Activated T-cell treated with anti-CD3 and anti-CD28 coated beads, Interleukin-2, amount 50 U/mL, for 72 hours (primary cell): ENCODE measurements around the gene PEAK3. TPM values are rescaled to one million over a fixed set of nuclear protein-coding genes. Genes with fewer than 3 reads are reported as not detected.

ENCODE experiments used
- ATAC-seq, 2 donors: fragments of 150-1000 bp; cut with Tn5 transposase; replicated peaks in 1 of 2; 2 replicates each; pipeline ENCODE4 v1.10.0; 2021; ENCODE audit warnings: moderate library complexity in 2 of 2, mild to moderate bottlenecking in 1 of 2
- DNase-seq, 2 donors: peaks; one replicate each; pipeline ENCODE4 v3.0.0; 2021 to 2022; ENCODE audit warnings: mixed read lengths in 1 of 2
- H3K27ac Mint-ChIP-seq: one replicate; pipeline ENCODE4 v1.8.0; 2022; ENCODE audit warnings: mild to moderate bottlenecking, moderate library complexity, mixed read lengths
- H3K27me3 Mint-ChIP-seq: one replicate; pipeline ENCODE4 v1.8.0; 2022; ENCODE audit warnings: low read depth, mixed read lengths
- H3K36me3 Mint-ChIP-seq, 2 donors: one replicate each; pipeline ENCODE4 v1.8.0; 2022; ENCODE audit warnings: mixed read lengths in 2 of 2, mild to moderate bottlenecking in 1 of 2; ENCODE audit not compliant: insufficient read depth in 2 of 2
- H3K4me1 Mint-ChIP-seq: one replicate; pipeline ENCODE4 v1.8.0; 2022; ENCODE audit warnings: low read depth, mixed read lengths
- H3K4me3 Mint-ChIP-seq, 2 donors: one replicate each; pipeline ENCODE4 v1.8.0; 2022; ENCODE audit warnings: mild to moderate bottlenecking in 2 of 2, mixed read lengths in 2 of 2, moderate library complexity in 2 of 2
- H3K9me3 Mint-ChIP-seq, 2 donors: one replicate each; pipeline ENCODE4 v1.8.0; 2022; ENCODE audit warnings: mixed read lengths in 2 of 2
- total RNA-seq, 2 donors: library from RNA; stranded (reverse); gene quantifications; one replicate each; pipeline ENCODE4 v1.2.3, GENCODE V29; 2022

Gene PEAK3
- total RNA-seq, 2 donors from 2014 or later: 0.09 TPM; not detected in 1

DNA sequence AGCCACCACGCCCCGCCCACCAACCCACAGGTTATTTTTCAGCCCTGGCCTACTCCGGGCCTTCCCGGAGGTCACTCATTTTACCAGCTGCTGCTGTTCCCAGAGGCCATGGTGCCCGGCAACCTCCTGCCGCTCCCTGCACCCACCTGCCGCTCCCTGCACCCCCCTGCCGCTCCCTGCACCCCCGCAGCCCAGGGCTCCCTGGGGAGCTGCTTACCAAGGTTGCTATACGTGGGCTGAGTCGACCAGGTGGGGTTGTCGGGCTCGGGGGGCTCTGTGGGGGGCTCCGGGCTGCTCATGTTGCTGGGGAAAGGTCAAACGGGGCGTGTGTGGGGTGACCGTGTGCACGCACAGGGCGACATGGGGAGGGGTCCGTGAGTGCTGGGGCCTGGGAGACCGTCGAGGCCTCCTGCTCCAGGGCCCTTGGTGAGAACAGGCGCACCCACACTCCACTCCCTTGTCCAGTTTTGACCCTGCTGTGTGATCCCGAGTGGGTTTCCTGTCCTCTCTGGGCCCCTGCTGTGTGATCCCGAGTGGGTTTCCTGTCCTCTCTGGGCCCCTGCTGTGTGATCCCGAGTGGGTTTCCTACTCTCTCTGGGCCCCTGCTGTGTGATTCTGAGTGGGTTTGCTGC lies 1.2 kb downstream of the PEAK3 start:
- Mint-ChIP-seq H3K27ac (no peak overlapping the region), H3K9me3 (no peaks in the 10 kb centered on the region), H3K27me3 (peaks cover 7% of the 10 kb centered on the region), H3K4me3 (no peak overlapping the region), H3K36me3 (no peaks in the 10 kb centered on the region), H3K4me1 (peaks cover 15% of the 10 kb centered on the region)
- ATAC-seq (no peak), DNase-seq (no peak)

DNA sequence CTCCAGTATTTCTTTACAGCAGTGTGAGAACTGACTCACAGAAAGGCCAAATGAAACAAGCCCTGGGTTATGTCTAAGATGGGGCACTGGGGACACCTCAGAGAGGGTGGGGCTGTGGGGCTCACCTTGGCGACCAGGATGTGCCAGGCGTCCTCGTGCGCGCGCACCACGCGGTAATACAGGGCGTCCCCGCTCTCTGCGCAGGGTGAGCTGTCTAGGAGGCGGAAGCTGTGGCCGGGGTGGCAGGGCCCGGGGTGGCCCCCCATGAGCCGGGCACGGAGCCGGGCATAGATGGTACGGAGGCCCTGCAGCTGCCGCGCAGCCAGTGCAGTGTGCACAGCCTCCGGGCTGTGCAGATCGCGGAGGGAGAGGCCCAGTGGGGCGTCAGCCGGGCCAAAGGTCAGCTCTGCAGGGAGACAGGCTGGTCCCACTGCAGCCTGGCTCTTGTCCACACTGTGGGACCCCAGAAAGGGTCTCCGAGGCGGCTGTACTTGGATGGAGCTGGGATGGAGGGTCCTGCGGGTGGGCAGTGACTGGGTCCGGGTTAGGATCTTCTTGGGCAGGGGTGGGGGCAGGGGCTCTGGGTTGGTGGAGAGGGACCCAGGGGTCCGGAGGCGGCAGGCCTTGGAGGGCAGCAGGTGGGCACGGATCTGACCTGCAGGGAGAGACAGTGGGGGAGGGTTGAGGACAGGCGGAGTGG lies 3.4 kb downstream of the PEAK3 start:
- peak in 1 of 2 donors; percentile 12 for ATAC-seq
- Mint-ChIP-seq H3K9me3 (no peaks in the 10 kb centered on the region), H3K4me1 (peaks cover 25% of the 10 kb centered on the region), H3K36me3 (peaks cover 2 to 5% of the 10 kb centered on the region in 2 donors), H3K4me3 (no peak overlapping the region), H3K27ac (peak overlapping the region; percentile 67), H3K27me3 (peaks cover 7% of the 10 kb centered on the region)
- no peak for DNase-seq

DNA sequence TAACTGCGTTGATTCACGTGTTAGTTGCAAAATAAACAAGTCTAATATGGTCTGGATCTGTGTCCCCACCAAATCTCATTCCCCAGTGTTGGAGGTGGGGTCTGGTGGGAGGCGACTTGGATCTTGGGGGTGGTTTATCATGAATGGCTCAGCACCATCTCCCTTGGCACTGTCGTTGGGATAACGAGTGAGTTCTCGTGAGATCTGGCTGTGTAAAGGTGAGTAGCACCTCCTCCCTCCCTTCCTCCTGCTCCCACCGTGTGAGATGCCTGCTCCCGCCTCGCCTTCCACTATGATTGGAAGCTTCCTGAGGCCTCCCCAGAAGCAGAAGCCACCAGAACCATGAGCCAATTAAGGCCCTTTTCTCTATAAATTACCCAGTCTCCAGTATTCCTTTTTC lies 4.8 kb downstream of the PEAK3 start:
- DNase-seq (no peak), ATAC-seq (no peak)
- Mint-ChIP-seq H3K27me3 (no peaks in the 10 kb centered on the region), H3K4me3 (no peak overlapping the region), H3K27ac (peak overlapping the region; percentile 61), H3K9me3 (no peaks in the 10 kb centered on the region), H3K4me1 (peaks cover 28% of the 10 kb centered on the region), H3K36me3 (peaks cover 4 to 6% of the 10 kb centered on the region in 2 donors)

DNA sequence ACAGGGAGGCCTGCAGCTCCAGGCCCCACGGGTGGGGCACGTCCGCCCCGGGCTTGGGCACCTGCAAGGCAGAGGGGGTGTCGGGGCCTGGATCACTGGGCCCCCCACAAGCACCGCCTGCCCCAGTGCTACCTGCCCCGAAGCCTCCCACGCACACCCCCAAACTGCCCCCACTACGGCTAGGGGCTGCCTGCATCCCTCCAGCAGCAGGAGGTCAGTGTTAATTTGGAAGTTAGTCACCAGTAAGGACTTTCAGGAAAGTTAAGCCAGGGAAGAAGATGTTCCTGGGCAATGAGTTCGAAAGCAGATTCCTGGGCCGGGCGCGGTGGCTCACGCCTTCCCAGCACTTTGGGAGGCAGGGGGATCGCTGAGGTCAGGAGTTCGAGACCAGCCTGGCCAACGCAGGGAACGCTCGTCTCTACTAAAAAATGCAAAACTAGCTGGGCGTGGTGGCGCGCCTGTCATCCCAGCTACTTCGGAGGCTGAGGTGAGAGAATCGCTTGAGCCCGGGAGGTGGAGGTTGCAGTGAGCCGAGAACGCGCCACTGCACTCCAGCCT lies 5.5 kb downstream of the PEAK3 start:
- Mint-ChIP-seq H3K4me1 (peaks cover 29% of the 10 kb centered on the region), H3K4me3 (no peak overlapping the region), H3K9me3 (no peaks in the 10 kb centered on the region), H3K27me3 (no peaks in the 10 kb centered on the region), H3K27ac (peak overlapping the region; percentile 50), H3K36me3 (peaks cover 8 to 11% of the 10 kb centered on the region in 2 donors)
- no peak for DNase-seq
- no peak for ATAC-seq

DNA sequence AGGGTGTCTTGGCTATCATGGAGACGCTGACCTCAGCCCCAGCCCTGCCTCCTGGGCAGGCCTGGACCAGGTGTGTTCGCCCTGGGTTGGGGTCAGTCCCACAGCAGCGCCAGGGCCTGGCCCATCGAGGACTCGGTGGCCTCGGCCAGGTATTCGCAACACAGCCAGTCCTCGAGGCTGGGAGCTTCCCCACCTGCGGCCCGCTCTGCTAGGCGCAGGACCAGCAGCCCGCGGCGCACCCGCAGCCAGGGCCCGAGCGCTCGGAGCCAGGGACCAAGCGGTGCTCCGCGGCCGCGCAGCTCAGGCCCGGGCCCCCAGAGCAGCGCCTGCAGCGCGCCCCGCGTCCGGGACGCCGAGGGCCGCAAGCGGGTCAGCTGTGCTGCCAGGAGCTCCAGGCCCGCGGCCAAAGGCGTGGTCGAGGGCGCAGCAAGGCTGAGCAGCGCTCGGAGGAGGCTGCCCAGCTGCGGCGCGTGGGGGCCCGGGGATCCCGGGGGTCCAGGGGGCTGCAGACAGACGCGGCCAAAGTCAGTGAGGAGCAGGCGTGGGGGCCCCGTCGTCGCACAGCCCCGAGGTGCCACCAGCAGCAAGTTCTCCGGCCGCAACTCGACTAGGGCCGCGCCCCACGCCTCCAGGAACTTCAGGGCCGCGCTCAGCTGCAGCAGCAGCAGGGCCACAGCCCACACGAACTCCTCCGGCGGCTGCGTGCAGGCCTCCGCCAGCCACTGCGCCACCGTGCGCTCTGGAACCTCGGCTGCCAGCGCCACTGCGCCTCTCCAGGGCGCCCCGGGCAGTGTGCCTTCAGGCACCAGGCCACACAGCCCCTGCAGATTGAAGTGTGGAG lies 6.2 kb downstream of the PEAK3 start:
- Mint-ChIP-seq H3K4me3 (no peak overlapping the region), H3K36me3 (peaks cover 11 to 13% of the 10 kb centered on the region in 2 donors), H3K4me1 (peaks cover 31% of the 10 kb centered on the region)

DNA sequence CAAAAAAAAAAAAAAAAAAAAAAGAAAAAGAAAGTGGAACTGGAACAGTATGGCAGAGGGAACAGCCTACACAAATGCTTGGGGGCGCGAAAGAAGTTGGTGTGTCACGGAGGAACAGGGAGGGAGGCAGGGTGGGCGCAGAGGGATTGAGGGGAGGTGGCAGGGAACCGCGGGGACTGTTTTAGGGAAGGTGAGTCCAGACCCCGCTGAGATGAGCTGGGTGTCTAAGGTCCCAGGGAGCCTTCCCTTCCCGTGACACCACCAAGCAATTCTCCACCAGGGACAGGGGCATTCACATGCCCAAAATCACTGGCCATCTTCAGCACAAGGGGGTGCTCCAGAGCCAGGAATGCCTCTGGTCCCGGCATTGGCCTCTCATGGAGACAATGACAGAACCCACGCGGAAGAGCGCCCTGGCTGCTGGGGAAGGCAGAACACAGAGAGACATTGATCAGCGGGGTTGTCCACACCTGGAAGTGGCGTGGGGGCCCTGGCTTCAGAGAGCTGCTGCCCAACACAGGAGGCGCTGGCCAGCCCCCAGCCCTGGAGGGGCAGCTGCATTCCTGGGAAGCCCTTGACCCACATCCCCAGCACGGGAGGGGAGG lies 6.9 kb downstream of the PEAK3 start:
- Mint-ChIP-seq H3K27me3 (no peaks in the 10 kb centered on the region), H3K9me3 (no peaks in the 10 kb centered on the region), H3K4me3 (peak overlapping the region in 1 of 2 donors; percentile 25), H3K4me1 (peaks cover 31% of the 10 kb centered on the region), H3K36me3 (peaks cover 13% of the 10 kb centered on the region in 2 donors), H3K27ac (peak overlapping the region; percentile 69)
- no peak for DNase-seq
- no peak for ATAC-seq

More for the DNA sequence above, 6.2 kb downstream of the PEAK3 start:
- H3K27ac Mint-ChIP-seq: no peak overlapping the region
- no peak for DNase-seq
- H3K9me3 Mint-ChIP-seq: no peaks in the 10 kb centered on the region
- ATAC-seq: no peak
- H3K27me3 Mint-ChIP-seq: no peaks in the 10 kb centered on the region

DNA sequence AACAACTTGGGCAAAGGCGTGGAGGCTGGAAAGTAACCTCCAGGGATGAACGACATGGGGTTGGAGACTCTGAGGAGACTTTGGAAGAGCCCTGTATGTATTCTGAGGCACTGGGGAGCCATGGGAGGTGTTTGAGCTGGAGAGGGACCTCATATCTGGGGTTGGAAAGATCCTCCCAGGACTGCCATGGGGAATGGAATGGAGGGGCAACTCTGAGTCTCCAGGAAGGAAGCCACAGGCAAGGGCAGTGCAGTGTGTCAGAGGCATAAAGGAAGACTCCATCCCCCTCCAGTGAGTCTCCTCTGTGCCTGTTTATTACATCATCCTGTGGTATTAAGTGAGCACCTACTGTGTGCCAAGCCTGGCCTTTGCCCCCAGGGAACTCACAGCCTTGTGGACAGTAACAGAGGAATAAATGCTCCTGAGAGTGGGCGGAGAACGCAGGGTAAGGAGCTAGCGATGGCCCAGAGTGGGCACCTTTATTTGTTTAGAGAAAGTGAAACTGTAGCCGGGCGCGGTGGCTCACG lies 7.7 kb downstream of the PEAK3 start:
- H3K36me3 Mint-ChIP-seq: peaks cover 16 to 17% of the 10 kb centered on the region in 2 donors
- no peak for ATAC-seq
- no peak for DNase-seq
- H3K4me3 Mint-ChIP-seq: peak overlapping the region; percentile 88 to 96
- no peaks in the 10 kb centered on the region for H3K9me3 Mint-ChIP-seq
- peaks cover 31% of the 10 kb centered on the region for H3K4me1 Mint-ChIP-seq
- peak overlapping the region; percentile 69 for H3K27ac Mint-ChIP-seq
- H3K27me3 Mint-ChIP-seq: no peaks in the 10 kb centered on the region

DNA sequence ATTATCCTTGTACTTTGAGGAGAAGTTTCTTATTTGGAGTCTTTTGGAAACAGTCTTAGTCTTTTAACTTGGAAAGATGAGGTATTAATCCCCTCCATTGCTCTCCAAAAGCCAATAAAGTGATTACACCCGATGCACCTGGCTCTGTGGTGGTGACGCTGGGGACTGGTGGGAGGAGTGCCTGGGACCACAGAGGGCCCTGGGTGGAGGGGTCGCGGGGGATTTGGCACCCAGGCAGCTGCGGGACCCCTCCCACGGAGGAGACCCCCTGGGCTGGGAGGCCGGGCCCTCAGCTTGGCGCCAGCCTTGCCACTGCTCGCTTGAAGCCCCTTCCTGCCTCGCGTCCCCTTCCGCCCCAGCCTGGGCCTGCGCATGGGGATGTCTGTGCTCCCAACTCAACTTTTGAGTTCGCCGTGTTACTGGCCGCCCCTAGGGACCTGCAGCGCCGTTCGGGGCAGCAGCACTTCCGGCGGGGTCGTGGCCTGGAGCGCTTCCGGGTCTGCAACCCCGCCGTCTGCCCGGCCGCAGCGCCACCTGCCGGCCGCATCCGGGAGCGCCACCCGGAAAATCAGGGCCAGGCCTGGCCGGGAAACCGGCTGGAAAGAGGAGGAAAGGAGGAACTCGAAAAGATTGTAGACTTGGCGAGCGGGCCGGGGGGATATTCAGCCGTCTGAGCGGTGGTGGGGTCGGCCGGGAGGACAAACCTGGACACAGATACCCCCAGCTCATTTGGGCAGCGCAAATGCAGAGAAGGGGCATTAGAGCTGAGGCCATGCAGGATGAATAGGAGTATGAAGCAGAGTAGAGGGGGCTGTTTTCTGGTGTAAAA lies 8.4 kb downstream of the PEAK3 start:
- Mint-ChIP-seq H3K27ac (peak overlapping the region; percentile 69), H3K27me3 (no peaks in the 10 kb centered on the region), H3K9me3 (no peaks in the 10 kb centered on the region), H3K36me3 (peaks cover 16 to 17% of the 10 kb centered on the region in 2 donors), H3K4me3 (peak overlapping the region; percentile 88 to 96), H3K4me1 (peaks cover 31% of the 10 kb centered on the region)
- DNase-seq (peak; percentile 90 to 92), ATAC-seq (peak; percentile 70 to 72)

DNA sequence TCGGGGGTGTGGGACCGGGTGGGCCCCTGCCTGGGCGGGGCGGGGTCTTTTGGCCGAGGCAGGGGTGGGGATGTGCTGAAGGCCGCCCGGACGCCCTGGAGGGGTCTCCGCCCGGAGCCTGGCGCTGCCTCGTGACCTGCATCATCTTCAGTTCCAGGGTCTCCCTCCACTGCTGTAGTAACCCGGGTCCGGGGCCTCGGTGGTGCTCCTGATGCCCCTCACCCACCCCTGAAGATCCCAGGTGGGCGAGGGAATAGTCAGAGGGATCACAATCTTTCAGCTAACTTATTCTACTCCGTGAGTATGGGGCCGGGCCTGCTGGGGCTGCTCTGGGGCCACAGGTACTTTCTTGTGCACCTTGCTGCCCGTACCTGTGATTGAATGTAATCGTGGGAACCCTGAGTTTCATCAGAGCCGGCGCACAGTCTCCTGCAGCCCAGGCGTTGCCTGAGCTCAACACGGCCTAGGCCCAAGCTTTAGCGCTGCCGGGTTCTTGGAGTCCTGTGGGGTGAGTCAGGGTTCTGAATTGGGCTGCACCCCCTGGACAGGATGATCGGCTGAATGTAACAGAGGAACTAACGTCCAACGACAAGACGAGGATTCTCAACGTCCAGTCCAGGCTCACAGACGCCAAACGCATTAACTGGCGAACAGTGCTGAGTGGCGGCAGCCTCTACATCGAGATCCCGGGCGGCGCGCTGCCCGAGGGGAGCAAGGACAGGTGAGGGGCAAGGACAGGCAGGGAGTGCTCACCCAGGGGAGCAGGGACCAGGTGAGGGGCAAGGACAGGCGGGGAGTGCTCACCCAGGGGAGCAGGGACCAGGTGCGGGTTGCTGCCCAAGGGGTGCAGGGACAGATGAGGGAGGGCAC lies 10.5 kb downstream of the PEAK3 start:
- Mint-ChIP-seq H3K4me3 (peak overlapping the region; percentile 88 to 96), H3K27ac (peak overlapping the region; percentile 92), H3K9me3 (no peaks in the 10 kb centered on the region), H3K36me3 (peaks cover 16 to 17% of the 10 kb centered on the region in 2 donors), H3K27me3 (no peaks in the 10 kb centered on the region), H3K4me1 (peaks cover 42% of the 10 kb centered on the region)
- DNase-seq: no peak
- ATAC-seq: no peak

DNA sequence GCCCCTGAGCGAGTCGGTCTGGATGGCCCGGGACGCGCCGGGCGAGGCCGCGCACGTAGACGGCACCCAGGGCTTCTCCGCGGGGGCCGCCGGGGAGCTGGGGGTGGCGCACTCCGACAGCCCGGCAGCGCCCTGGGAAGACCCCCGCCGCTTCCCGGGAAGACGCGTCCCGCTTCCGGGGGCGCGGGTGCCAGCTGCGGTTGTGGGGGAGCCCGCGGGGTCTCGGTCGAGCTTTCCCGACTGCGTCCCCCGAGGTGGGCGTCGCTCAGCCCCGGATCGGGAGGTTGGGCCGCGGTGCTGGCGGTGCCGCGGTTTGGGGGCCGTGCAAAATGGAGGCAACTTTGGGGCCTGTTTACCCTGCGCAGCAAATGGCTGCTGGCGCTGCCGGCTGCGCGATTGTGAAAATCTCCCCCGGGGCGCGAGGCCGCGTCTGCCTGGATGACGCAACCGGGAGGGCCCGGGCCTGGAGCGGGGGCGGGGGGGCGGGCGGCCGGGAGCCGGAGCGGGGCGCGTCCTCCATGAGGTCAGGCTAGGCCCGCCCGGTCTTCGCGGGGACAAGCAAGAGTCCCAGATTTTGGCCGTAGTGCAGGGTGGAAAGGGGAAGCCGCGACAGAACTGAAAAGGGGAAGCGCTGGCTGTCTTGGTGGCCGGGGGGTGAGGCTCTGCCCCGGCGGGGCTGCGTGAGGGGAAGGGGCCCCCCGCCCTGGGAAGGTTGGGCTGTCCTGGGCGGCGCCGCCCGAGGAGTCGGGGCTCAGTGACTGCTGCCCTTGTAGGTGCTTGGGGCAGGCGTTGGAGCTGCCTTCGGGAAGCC lies 11.3 kb downstream of the PEAK3 start:
- ATAC-seq: peak; percentile 40 to 43

DNA sequence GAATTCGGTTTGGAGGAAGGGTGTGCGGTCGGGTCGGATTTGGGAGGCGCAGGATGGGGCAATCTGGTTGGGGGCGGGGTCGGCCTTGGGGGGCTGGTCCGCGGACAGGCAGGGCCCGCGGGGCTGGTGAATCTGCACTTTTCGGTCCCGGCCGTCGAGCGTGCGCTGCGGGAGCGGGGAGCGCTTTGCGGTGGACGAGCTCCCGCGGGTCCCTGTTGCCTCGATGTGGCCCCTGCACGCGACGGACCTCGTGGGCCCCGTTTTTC lies 11.9 kb downstream of the PEAK3 start:
- ATAC-seq: no peak
- H3K4me1 Mint-ChIP-seq: peaks cover 47% of the 10 kb centered on the region
- no peaks in the 10 kb centered on the region for H3K27me3 Mint-ChIP-seq
- peak overlapping the region; percentile 88 to 96 for H3K4me3 Mint-ChIP-seq
- peak in 1 of 2 donors; percentile 43 for DNase-seq
- H3K9me3 Mint-ChIP-seq: no peaks in the 10 kb centered on the region
- H3K36me3 Mint-ChIP-seq: peaks cover 16 to 17% of the 10 kb centered on the region in 2 donors
- peak overlapping the region; percentile 81 for H3K27ac Mint-ChIP-seq

More for the DNA sequence above, 11.3 kb downstream of the PEAK3 start:
- no peaks in the 10 kb centered on the region for H3K9me3 Mint-ChIP-seq
- peak overlapping the region; percentile 88 to 96 for H3K4me3 Mint-ChIP-seq
- no peaks in the 10 kb centered on the region for H3K27me3 Mint-ChIP-seq
- H3K36me3 Mint-ChIP-seq: peaks cover 16 to 17% of the 10 kb centered on the region in 2 donors
- peak; percentile 84 to 85 for DNase-seq
- H3K4me1 Mint-ChIP-seq: peaks cover 47% of the 10 kb centered on the region
- H3K27ac Mint-ChIP-seq: peak overlapping the region; percentile 81
